B cell (primary cell): ENCODE results near the gene NTN4.

Source experiments
- CTCF ChIP-seq: fragments of 200-600 bp; IDR thresholded peaks from one replicate; pipeline ENCODE4 v1.8.0; 2022; ENCODE audit warnings: antibody characterized with exemption, mild to moderate bottlenecking
- EZH2 ChIP-seq: IDR thresholded peaks from 2 replicates; pipeline ENCODE4 v1.6.1; 2012; ENCODE audit warnings: borderline replicate concordance, low read depth, mild to moderate bottlenecking, moderate library complexity, low read length; ENCODE audit not compliant: insufficient read depth, poor library complexity, severe bottlenecking

GRCh38 chr12:95658386-95658785 lies 132.2 kb downstream of the NTN4 start:
- no peak for TF ChIP-seq CTCF
- TF ChIP-seq EZH2, result no peak
